Trophoblast cell (in vitro differentiated cells and primary cell): Measurements from ENCODE around the gene LANCL2.

Experiments
- DNase-seq, 2 donors: peaks; one replicate each; pipeline ENCODE4 v3.0.0-alpha.2; 2016
- H2AFZ ChIP-seq: 2 replicates; pipeline ENCODE4 v1.6.1; 2013; ENCODE audit warnings: low read length, moderate library complexity, mild to moderate bottlenecking; ENCODE audit not compliant: insufficient read depth, poor library complexity
- H2AK5ac ChIP-seq: 2 replicates; pipeline ENCODE4 v1.6.1; 2013; ENCODE audit warnings: mild to moderate bottlenecking, low read length
- H2BK120ac ChIP-seq: 2 replicates; pipeline ENCODE4 v1.6.1; 2013; ENCODE audit warnings: low read length, mild to moderate bottlenecking, moderate library complexity; ENCODE audit not compliant: insufficient read depth, poor library complexity
- H2BK12ac ChIP-seq: 2 replicates; pipeline ENCODE4 v1.6.1; 2013; ENCODE audit warnings: mild to moderate bottlenecking, low read length, moderate library complexity
- H2BK5ac ChIP-seq: 2 replicates; pipeline ENCODE4 v1.6.1; 2013; ENCODE audit warnings: low read length, low read depth, moderate library complexity, mild to moderate bottlenecking; ENCODE audit not compliant: poor library complexity
- H3K14ac ChIP-seq: 2 replicates; pipeline ENCODE4 v1.6.1; 2013; ENCODE audit warnings: mild to moderate bottlenecking, low read length
- H3K18ac ChIP-seq: 2 replicates; pipeline ENCODE4 v1.6.1; 2013; ENCODE audit warnings: mild to moderate bottlenecking, low read length
- H3K23ac ChIP-seq: 2 replicates; pipeline ENCODE4 v1.6.1; 2013; ENCODE audit warnings: low read length
- H3K27ac ChIP-seq: 2 replicates; pipeline ENCODE4 v1.5.1; 2013; ENCODE audit warnings: low read depth, mild to moderate bottlenecking, inconsistent platforms, low read length, moderate library complexity
- H3K27me3 ChIP-seq: 2 replicates; pipeline ENCODE4 v1.6.1; 2013; ENCODE audit warnings: inconsistent platforms, mild to moderate bottlenecking, low read length, moderate library complexity; ENCODE audit not compliant: insufficient read depth
- H3K36me3 ChIP-seq, 2 experiments: 1 replicate in 1 of 2; 2 replicates in 1 of 2; pipeline ENCODE4 v1.6.1; 2013; ENCODE audit warnings: low read length in 2 of 2, mild to moderate bottlenecking in 2 of 2, moderate library complexity in 1 of 2; ENCODE audit not compliant: insufficient read depth in 2 of 2, control insufficient read depth in 1 of 2
- H3K4ac ChIP-seq: 2 replicates; pipeline ENCODE4 v1.6.1; 2013; ENCODE audit warnings: low read depth, mild to moderate bottlenecking, low read length, moderate library complexity
- H3K4me1 ChIP-seq, 2 experiments: 1 replicate in 1 of 2; 2 replicates in 1 of 2; pipeline ENCODE4 v1.6.1; 2013; ENCODE audit warnings: low read length in 2 of 2, mild to moderate bottlenecking in 2 of 2, moderate library complexity in 1 of 2; ENCODE audit not compliant: insufficient read depth in 2 of 2, control insufficient read depth in 1 of 2
- H3K4me2 ChIP-seq: 2 replicates; pipeline ENCODE4 v1.6.1; 2013; ENCODE audit warnings: inconsistent platforms, mild to moderate bottlenecking, low read length, moderate library complexity
- H3K4me3 ChIP-seq: 2 replicates; pipeline ENCODE4 v1.5.1; 2013; ENCODE audit warnings: mild to moderate bottlenecking, low read depth, low read length, inconsistent platforms
- H3K79me1 ChIP-seq: one replicate; pipeline ENCODE4 v1.6.1; 2013; ENCODE audit warnings: low read length
- H3K79me2 ChIP-seq: 2 replicates; pipeline ENCODE4 v1.6.1; 2013; ENCODE audit warnings: low read length, mild to moderate bottlenecking; ENCODE audit not compliant: control insufficient read depth, insufficient read depth, poor library complexity
- H3K9ac ChIP-seq: 2 replicates; pipeline ENCODE4 v1.6.1; 2013; ENCODE audit warnings: mild to moderate bottlenecking, low read length
- H3K9me3 ChIP-seq: 2 replicates; pipeline ENCODE4 v1.6.1; 2013; ENCODE audit warnings: low read depth, mild to moderate bottlenecking, control low read depth, inconsistent platforms, low read length; ENCODE audit not compliant: insufficient read depth
- H4K12ac ChIP-seq: 2 replicates; pipeline ENCODE4 v1.6.1; 2013; ENCODE audit warnings: low read depth, mild to moderate bottlenecking, low read length, moderate library complexity
- H4K8ac ChIP-seq: 2 replicates; pipeline ENCODE4 v1.6.1; 2013; ENCODE audit warnings: low read depth, mild to moderate bottlenecking, low read length, moderate library complexity
- H4K91ac ChIP-seq: one replicate; pipeline ENCODE4 v1.6.1; 2013; ENCODE audit warnings: low read depth, mild to moderate bottlenecking, low read length, moderate library complexity
- whole genome bisulfite sequencing: extraction: QIAGEN DNeasy Blood & Tissue Kit; methylation state at CpG from one replicate; pipeline ENCODE4 v1.1.7; 2013; ENCODE audit warnings: missing lambda C conversion rate; ENCODE audit not compliant: insufficient read length, insufficient coverage; ENCODE audit errors: extremely low coverage; 5-methylcytosine and 5-hydroxymethylcytosine counted together

LANCL2 gene

DNA sequence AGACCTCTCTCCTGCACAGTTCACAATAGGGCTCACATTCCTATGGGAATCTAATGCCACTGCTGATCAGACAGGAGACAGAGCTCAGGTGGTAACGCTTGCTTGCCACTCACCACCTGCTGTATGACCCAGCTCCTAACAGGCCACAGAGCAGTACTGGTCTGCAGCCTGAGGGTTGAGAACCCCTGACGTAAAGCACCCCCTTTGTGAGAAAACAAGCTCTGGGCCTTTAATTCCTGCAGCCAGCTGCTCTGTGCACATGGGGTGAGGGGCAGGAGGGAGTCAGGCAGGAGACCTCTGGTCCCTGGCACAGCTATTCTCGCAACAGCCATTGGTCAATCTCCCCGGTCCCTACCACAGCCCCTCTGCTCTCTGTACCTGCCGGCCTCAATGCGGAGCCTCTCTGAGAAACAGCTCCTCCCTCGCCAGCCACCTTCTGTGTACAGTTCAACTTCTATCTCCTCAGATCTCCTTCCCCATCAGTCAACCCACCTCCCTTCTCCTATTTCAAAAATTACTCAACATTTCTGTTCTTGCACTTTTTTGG is 102.0 kb downstream of the LANCL2 start:
- Histone ChIP-seq H3K4me1 (no peaks in the 10 kb centered on the region), H2AK5ac (no peak overlapping the region), H3K14ac (no peak overlapping the region), H2AFZ (no peak overlapping the region), H2BK120ac (no peak overlapping the region), H4K12ac (no peak overlapping the region), H3K79me1 (no peaks in the 10 kb centered on the region), H3K4ac (no peak overlapping the region), H4K8ac (no peak overlapping the region), H3K23ac (no peak overlapping the region), H2BK12ac (no peak overlapping the region), H3K9ac (no peak overlapping the region), H3K36me3 (peaks cover 12 to 13% of the 10 kb centered on the region in 2 experiments), H3K79me2 (no peaks in the 10 kb centered on the region), H3K9me3 (peaks cover 8% of the 10 kb centered on the region), H3K27me3 (no peaks in the 10 kb centered on the region), H4K91ac (no peak overlapping the region), H3K4me3 (no peak overlapping the region), H3K27ac (no peak overlapping the region), H3K4me2 (no peak overlapping the region), H3K18ac (no peak overlapping the region), H2BK5ac (no peak overlapping the region)
- DNase-seq, result no peak
- WGBS, result no CpG with 5 or more reads among the region's 7 CpGs

DNA sequence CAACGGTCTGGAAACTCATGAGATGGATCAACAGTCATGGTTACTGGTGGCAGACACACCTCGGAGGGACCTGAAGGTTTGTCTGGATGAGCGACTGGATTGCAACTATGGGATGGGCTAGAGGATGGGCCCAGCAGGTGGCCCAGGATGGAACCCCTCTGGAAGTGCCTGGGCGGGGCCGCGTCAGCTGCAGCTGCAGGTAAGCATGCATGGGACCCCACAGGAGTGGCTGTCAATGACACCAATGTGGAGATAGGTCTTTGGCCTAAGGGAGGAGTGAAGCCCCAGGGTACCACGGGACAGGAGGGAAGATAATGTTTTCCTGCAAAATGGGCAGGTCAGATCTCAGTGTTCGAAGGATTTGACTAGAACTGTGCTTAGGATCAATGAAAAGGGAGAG is 103.4 kb downstream of the LANCL2 start:
- Histone ChIP-seq H3K4me1 (peaks cover 0 to 2% of the 10 kb centered on the region in 2 experiments), H4K91ac (no peak overlapping the region), H4K12ac (no peak overlapping the region), H3K4me3 (no peak overlapping the region), H3K14ac (no peak overlapping the region), H3K36me3 (peaks cover 12 to 13% of the 10 kb centered on the region in 2 experiments), H4K8ac (no peak overlapping the region), H3K9ac (no peak overlapping the region), H3K27me3 (no peaks in the 10 kb centered on the region), H2BK12ac (no peak overlapping the region), H2AK5ac (no peak overlapping the region), H3K4me2 (no peak overlapping the region), H3K4ac (no peak overlapping the region), H3K23ac (no peak overlapping the region), H2BK5ac (no peak overlapping the region), H3K79me1 (no peaks in the 10 kb centered on the region), H2BK120ac (no peak overlapping the region), H2AFZ (no peak overlapping the region), H3K18ac (no peak overlapping the region), H3K79me2 (no peaks in the 10 kb centered on the region), H3K9me3 (peaks cover 8% of the 10 kb centered on the region), H3K27ac (no peak overlapping the region)
- no CpG with 5 or more reads among the region's 8 CpGs for WGBS
- DNase-seq, result no peak

DNA sequence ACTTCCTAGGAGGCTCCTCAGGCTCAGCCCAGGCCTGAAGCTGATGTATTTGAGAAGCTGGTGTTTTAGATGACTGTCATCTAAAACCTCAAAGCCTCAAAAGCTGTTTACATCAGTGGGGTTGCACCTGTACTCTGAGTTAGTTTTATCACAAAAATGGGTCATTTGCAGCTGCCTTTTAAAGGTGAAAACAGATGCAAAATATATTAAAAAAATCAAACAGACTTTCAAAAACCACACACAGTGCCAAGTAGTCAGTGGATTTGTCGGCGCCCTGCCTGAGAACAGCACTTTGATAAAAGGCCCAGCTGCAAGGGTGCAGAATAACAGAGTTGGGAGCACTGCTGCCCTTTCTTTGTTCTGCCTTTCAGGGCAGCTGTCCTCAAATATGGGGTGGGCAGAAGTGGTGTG is 104.1 kb downstream of the LANCL2 start:
- no peak overlapping the region for H3K4ac ChIP-seq

GRCh38 chr7:55469721-55470120 is 104.6 kb downstream of the LANCL2 start:
- Histone ChIP-seq H2AFZ (no peak overlapping the region), H3K9ac (no peak overlapping the region), H2AK5ac (no peak overlapping the region), H4K12ac (no peak overlapping the region), H3K4me2 (no peak overlapping the region), H3K36me3 (peaks cover 2 to 6% of the 10 kb centered on the region in 2 experiments), H3K23ac (no peak overlapping the region), H2BK12ac (no peak overlapping the region), H3K79me2 (no peaks in the 10 kb centered on the region), H2BK120ac (no peak overlapping the region), H3K4ac (no peak overlapping the region), H3K27ac (no peak overlapping the region), H3K9me3 (peaks cover 1% of the 10 kb centered on the region), H3K14ac (no peak overlapping the region), H4K91ac (no peak overlapping the region), H3K4me1 (peaks cover 0 to 2% of the 10 kb centered on the region in 2 experiments), H3K18ac (no peak overlapping the region), H4K8ac (no peak overlapping the region), H3K4me3 (no peak overlapping the region), H3K79me1 (no peaks in the 10 kb centered on the region), H3K27me3 (no peaks in the 10 kb centered on the region), H2BK5ac (no peak overlapping the region)
- DNase-seq, result no peak
- no CpG with 5 or more reads among the region's 3 CpGs for WGBS

More for the DNA sequence above, 104.1 kb downstream of the LANCL2 start:
- Histone ChIP-seq H3K9me3 (peaks cover 3% of the 10 kb centered on the region), H3K27ac (no peak overlapping the region), H3K18ac (no peak overlapping the region), H4K8ac (no peak overlapping the region), H2BK5ac (no peak overlapping the region), H2AFZ (no peak overlapping the region), H2AK5ac (no peak overlapping the region), H3K4me3 (no peak overlapping the region), H3K79me1 (no peaks in the 10 kb centered on the region), H3K27me3 (no peaks in the 10 kb centered on the region), H3K36me3 (peaks cover 5 to 8% of the 10 kb centered on the region in 2 experiments), H3K4me1 (peaks cover 0 to 2% of the 10 kb centered on the region in 2 experiments), H3K4me2 (no peak overlapping the region), H3K79me2 (no peaks in the 10 kb centered on the region), H2BK12ac (no peak overlapping the region), H3K14ac (no peak overlapping the region), H4K91ac (no peak overlapping the region), H3K9ac (no peak overlapping the region), H3K23ac (no peak overlapping the region), H2BK120ac (no peak overlapping the region), H4K12ac (no peak overlapping the region)
- no CpG with 5 or more reads among the region's 2 CpGs for WGBS
- DNase-seq, result no peak
